ACHN (cell line): ENCODE data around the gene PLA2G12B.
"Not testable (repeated sequence)": the region's sequence is repeated elsewhere in the genome, so short reads cannot be mapped to it uniquely, and the experiment has no call there.

Experiments
- DNase-seq: peaks from one replicate; pipeline ENCODE4 v3.0.0-alpha.2; 2015
- in situ Hi-C: cut with HindIII; loops from 2 replicates; pipeline ENCODE4 v1.10.0; 2017; ENCODE audit warnings: low sequenced_read_pairs, low pct_ligation_motif_present, low pct_unique_long_range_greater_than_20kb

PLA2G12B gene

GRCh38 chr10:72954596-72955554, at the start of gene PLA2G12B:
TSS of gene PLA2G12B (minus strand) at chr10:72954806. CDS start at chr10:72954685, 121 bp downstream.
- in situ Hi-C loops, result no loop called here
- no peak for DNase-seq

GRCh38 chr10:73003822-73004221, 49.2 kb upstream of the PLA2G12B start:
- no peak for DNase-seq
- in situ Hi-C loops, result no loop called here

- in situ Hi-C loops, result no loop called here
- no peak for DNase-seq
Observed at GRCh38 chr10:73000973-73001372, 46.4 kb upstream of the PLA2G12B start.

- no peak for DNase-seq
- in situ Hi-C loops, result no loop called here
Observed at GRCh38 chr10:72997099-72997498, 42.5 kb upstream of the PLA2G12B start.

- in situ Hi-C loops, DNase-seq: not testable (repeated sequence)
Observed at GRCh38 chr10:72995459-72995858, 40.9 kb upstream of the PLA2G12B start.

GRCh38 chr10:72989771-72990170, 35.2 kb upstream of the PLA2G12B start:
- DNase-seq, in situ Hi-C loops: not testable (repeated sequence)

- in situ Hi-C loops, DNase-seq: not testable (repeated sequence)
Observed at GRCh38 chr10:72984618-72985017, 30.0 kb upstream of the PLA2G12B start.

- in situ Hi-C loops, result no loop called here
- no peak for DNase-seq
Observed at GRCh38 chr10:72981882-72982529, 27.4 kb upstream of the PLA2G12B start.

GRCh38 chr10:72981028-72981881, 26.6 kb upstream of the PLA2G12B start:
- no peak for DNase-seq
- in situ Hi-C loops, result no loop called here

- in situ Hi-C loops, result no loop called here
- no peak for DNase-seq
Observed at GRCh38 chr10:72980348-72980747, 25.7 kb upstream of the PLA2G12B start.

GRCh38 chr10:72979709-72980108, 25.1 kb upstream of the PLA2G12B start:
- DNase-seq, result no peak
- in situ Hi-C loops, result no loop called here

- in situ Hi-C loops, result no loop called here
- DNase-seq, result no peak
Observed at GRCh38 chr10:72976886-72977285, 22.3 kb upstream of the PLA2G12B start.

- in situ Hi-C loops, result no loop called here
Observed at GRCh38 chr10:72956001-72956400, 1.4 kb upstream of the PLA2G12B start.

GRCh38 chr10:72954230-72954595, 393 bp downstream of the PLA2G12B start:
- in situ Hi-C loops, result no loop called here
- no peak for DNase-seq

More at GRCh38 chr10:72956001-72956400, 1.4 kb upstream of the PLA2G12B start:
- DNase-seq, result no peak

- no peak for DNase-seq
- in situ Hi-C loops, result no loop called here
Observed at GRCh38 chr10:72953687-72954086, 919 bp downstream of the PLA2G12B start.

- DNase-seq, result no peak
- in situ Hi-C loops, result no loop called here
Observed at GRCh38 chr10:72952642-72953158, 1.9 kb downstream of the PLA2G12B start.

- DNase-seq, result no peak
- in situ Hi-C loops, result no loop called here
Observed at GRCh38 chr10:72952189-72952588, 2.4 kb downstream of the PLA2G12B start.

- in situ Hi-C loops, result no loop called here
- DNase-seq, result no peak
Observed at GRCh38 chr10:72951760-72952159, 2.8 kb downstream of the PLA2G12B start.

- in situ Hi-C loops, result no loop called here
- DNase-seq, result no peak
Observed at GRCh38 chr10:72948762-72949161, 5.8 kb downstream of the PLA2G12B start.
